ENCODE results near the gene PPP1R14D.

- no peak for TF ChIP-seq CEBPB (IDR thresholded peaks at IDR 0.05)
- no peak for TF ChIP-seq YY1 (IDR thresholded peaks at IDR 0.05; ENCODE audit: low read depth)
- no peak for TF ChIP-seq MAX (IDR thresholded peaks at IDR 0.05)
- no peak for TF ChIP-seq EP300 (IDR thresholded peaks at IDR 0.05; ENCODE audit: borderline replicate concordance)
- no peak for TF ChIP-seq RAD21 (IDR thresholded peaks at IDR 0.05; ENCODE audit: low read depth)
- TF ChIP-seq TAF1 (IDR thresholded peaks at IDR 0.05; ENCODE audit: low read depth): no peak
- TF ChIP-seq, protein P1, sequence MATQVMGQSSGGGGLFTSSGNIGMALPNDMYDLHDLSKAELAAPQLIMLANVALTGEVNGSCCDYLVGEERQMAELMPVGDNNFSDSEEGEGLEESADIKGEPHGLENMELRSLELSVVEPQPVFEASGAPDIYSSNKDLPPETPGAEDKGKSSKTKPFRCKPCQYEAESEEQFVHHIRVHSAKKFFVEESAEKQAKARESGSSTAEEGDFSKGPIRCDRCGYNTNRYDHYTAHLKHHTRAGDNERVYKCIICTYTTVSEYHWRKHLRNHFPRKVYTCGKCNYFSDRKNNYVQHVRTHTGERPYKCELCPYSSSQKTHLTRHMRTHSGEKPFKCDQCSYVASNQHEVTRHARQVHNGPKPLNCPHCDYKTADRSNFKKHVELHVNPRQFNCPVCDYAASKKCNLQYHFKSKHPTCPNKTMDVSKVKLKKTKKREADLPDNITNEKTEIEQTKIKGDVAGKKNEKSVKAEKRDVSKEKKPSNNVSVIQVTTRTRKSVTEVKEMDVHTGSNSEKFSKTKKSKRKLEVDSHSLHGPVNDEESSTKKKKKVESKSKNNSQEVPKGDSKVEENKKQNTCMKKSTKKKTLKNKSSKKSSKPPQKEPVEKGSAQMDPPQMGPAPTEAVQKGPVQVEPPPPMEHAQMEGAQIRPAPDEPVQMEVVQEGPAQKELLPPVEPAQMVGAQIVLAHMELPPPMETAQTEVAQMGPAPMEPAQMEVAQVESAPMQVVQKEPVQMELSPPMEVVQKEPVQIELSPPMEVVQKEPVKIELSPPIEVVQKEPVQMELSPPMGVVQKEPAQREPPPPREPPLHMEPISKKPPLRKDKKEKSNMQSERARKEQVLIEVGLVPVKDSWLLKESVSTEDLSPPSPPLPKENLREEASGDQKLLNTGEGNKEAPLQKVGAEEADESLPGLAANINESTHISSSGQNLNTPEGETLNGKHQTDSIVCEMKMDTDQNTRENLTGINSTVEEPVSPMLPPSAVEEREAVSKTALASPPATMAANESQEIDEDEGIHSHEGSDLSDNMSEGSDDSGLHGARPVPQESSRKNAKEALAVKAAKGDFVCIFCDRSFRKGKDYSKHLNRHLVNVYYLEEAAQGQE (IDR thresholded peaks at IDR 0.05; ENCODE audit: low read depth): no peak
- no peak for TF ChIP-seq ZBTB7A (IDR thresholded peaks at IDR 0.05; ENCODE audit: low read depth)
- no peak for TF ChIP-seq NFIC (IDR thresholded peaks at IDR 0.05)
- TF ChIP-seq FOXM1 (IDR thresholded peaks at IDR 0.05; ENCODE audit: borderline replicate concordance, low read depth): no peak
- no peak for TF ChIP-seq TEAD4 (IDR thresholded peaks at IDR 0.05)
- TF ChIP-seq EGR1 (IDR thresholded peaks at IDR 0.05): no peak
- no peak for TF ChIP-seq TCF12 (IDR thresholded peaks at IDR 0.05; ENCODE audit: low read depth)
These were observed 10.2 kb upstream of the PPP1R14D start for GRCh38 chr15:40838756-40839155.

Measured in Ishikawa (cell line).